Left ventricle myocardium superior (tissue), 1 donor: ENCODE measurements around the gene TSEN2. TPM values are rescaled to one million over a fixed set of nuclear protein-coding genes. Genes with fewer than 3 reads are reported as not detected.

Experiments used
- ATAC-seq: fragments of 200-7000 bp; cut with Tn5 transposase; one replicate; pipeline ENCODE4 v1.9.1; 2020; ENCODE audit warnings: mild to moderate bottlenecking, moderate library complexity
- DNase-seq: peaks from one replicate; pipeline ENCODE4 v3.0.0-alpha.2; 2020
- intact Hi-C: fragments of 100-400 bp; cut with micrococcal nuclease; formaldehyde crosslinking; loops from one replicate; pipeline ENCODE4 v1.11.0; 2022
- total RNA-seq: library from RNA; stranded (reverse); fragmentation: NEBNext Ultra II Directional; extraction: Animal tissue kit (Norgen Biotek cat#: 25700); gene quantifications from one replicate; pipeline ENCODE4 v1.2.1, GENCODE V29; 2021
- donor health status: DM: no; HTN: yes; CAD: no; lungs with severe emphysema.

The TSEN2 gene
- total RNA-seq, 1 donor from 2014 or later = 23.1 TPM

- intact Hi-C loops = no loop called here
- ATAC-seq = no peak
- no peak for DNase-seq
Observed at GRCh38 chr3:12566976-12567375, 82.7 kb downstream of the TSEN2 start.

DNA sequence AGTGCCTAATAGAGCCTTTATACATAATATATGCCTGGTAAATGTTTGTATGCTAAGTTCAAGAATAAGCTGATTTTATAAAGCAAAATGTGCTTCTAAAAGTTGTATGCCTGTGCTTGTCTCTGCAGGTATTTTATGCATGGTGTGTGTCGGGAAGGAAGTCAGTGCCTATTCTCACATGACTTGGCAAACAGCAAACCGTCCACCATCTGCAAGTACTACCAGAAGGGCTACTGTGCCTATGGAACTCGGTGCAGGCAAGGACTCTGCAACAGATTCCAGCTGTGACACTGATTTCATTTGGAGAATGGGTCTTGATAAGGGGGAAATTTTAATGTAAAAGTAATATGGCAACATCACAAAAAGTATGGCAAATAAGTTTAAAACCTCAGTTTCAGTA is 84.5 kb downstream of the TSEN2 start:
- intact Hi-C loops = no loop called here
- ATAC-seq (peak; percentile 58), DNase-seq (no peak)

DNA sequence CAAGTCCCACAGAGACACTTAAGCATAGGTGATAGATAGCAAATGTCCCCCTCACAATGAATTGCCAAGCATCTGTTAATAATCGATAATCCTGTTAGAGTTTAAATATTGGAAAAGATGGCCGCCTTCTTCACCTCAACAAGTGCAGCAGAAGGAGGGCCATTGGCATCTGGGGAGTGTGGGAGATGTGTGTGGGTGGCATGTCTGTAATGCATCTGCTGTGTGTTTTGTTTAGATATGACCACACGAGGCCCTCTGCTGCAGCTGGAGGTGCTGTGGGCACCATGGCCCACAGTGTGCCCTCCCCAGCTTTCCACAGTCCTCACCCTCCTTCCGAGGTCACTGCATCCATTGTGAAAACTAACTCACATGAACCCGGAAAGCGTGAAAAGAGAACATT is 85.6 kb downstream of the TSEN2 start:
- ATAC-seq = no peak
- DNase-seq = no peak
- intact Hi-C loops = no loop called here

DNA sequence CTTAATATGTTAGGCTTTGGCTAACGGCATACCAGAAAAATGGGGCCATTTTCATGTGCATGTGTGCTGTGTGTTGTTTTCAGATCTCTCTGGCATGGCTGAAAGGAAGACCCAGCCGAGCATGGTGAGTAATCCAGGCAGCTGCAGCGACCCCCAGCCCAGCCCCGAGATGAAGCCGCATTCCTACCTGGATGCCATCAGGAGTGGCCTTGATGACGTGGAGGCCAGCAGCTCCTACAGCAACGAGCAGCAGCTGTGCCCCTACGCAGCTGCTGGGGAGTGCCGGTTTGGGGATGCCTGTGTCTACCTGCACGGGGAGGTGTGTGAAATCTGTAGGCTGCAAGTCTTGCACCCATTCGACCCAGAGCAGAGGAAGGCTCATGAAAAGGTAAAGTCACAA is 87.7 kb downstream of the TSEN2 start:
- ATAC-seq (no peak), DNase-seq (no peak)
- intact Hi-C loops = no loop called here

GRCh38 chr3:12574131-12574530 is 89.9 kb downstream of the TSEN2 start:
- intact Hi-C loops = no loop called here
- no peak for ATAC-seq
- no peak for DNase-seq

DNA sequence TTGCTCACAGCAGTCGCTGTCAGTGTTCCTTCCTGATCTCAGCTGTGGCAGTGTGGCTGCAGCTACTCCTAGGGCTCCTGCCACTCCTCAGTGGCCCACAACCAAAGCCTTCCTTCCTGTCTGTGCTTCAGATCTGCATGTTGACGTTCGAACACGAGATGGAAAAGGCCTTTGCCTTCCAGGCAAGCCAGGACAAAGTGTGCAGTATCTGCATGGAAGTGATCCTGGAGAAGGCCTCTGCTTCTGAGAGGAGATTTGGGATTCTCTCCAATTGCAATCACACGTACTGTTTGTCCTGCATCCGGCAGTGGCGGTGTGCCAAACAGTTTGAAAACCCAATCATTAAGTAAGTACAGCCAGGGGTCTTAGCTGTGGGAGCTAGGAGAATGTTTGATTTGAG is 90.4 kb downstream of the TSEN2 start:
- intact Hi-C loops = no loop called here
- ATAC-seq (peak; percentile 89), DNase-seq (peak; percentile 55)

GRCh38 chr3:12577379-12577778 is 93.1 kb downstream of the TSEN2 start:
- intact Hi-C loops = no loop called here
- DNase-seq (no peak), ATAC-seq (no peak)

GRCh38 chr3:12578742-12579141 is 94.5 kb downstream of the TSEN2 start:
- DNase-seq (no peak), ATAC-seq (no peak)
- intact Hi-C loops = no loop called here

DNA sequence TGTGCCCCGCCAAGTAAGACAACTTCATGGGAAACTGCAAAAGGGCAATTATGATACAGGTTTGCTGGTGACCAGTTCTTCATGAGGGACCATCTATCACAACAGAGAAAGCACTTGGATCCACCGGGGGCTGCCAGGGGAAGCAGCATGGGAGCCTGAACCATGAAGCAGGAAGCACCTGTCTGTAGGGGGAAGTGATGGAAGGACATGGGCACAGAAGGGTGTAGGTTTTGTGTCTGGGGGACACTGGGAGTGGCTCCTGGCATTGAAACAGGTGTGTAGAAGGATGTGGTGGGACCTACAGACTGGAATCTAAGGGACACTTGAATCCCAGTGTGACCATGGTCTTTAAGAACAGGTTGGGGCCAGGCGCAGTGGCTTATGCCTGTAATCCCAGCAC is 95.2 kb downstream of the TSEN2 start:
- ATAC-seq = no peak
- intact Hi-C loops = no loop called here
- DNase-seq = no peak

GRCh38 chr3:12579905-12580304 is 95.6 kb downstream of the TSEN2 start:
- no peak for ATAC-seq
- intact Hi-C loops = no loop called here

DNA sequence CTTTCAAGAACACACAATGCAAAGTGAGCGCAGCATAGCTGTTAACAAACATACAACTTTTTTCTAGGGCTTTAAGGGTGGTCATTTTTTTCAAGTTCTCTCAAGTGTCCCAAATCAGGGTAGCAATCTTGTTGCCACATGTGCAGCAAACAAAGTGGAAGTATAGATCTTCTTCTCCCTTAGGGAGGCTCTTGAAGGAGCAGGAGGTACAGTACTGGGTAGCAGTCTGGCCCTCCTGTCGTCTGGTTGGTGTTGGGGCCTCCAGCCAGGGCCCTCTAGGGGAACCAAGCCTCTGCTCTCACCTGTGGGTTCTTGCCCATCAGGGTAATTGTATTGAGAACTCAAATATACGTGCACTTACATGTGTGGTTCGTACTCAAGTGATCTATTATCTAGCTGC is 98.5 kb downstream of the TSEN2 start:
- ATAC-seq (no peak), DNase-seq (no peak)
- intact Hi-C loops = no loop called here

More at GRCh38 chr3:12579905-12580304, 95.6 kb downstream of the TSEN2 start:
- DNase-seq = no peak

Other genes starting within 250 kb of the TSEN2 start
- gene PPARG, start 195.4 kb upstream of the TSEN2 start, total RNA-seq = 24.0 TPM
- gene MKRN2OS, start 61.0 kb downstream of the TSEN2 start, total RNA-seq = not detected
- 33.6 TPM for gene MKRN2, start 72.6 kb downstream of the TSEN2 start, total RNA-seq
- gene RAF1, start 179.6 kb downstream of the TSEN2 start, total RNA-seq = 153 TPM